SK-N-SH (cell line): ENCODE measurements around the gene UBE2I. TPM values are rescaled to one million over a fixed set of nuclear protein-coding genes. Genes with fewer than 3 reads are reported as not detected.

Source experiments
- CTCF ChIA-PET: fragments of 300-600, 350-600 bp; formaldehyde crosslinking; extraction: SDS; loops from one replicate; lab custom pipeline; 2021; lab: Yijun Ruan, JAX
- POLR2A ChIA-PET: fragments of 350-600 bp; sonication (Branson Sonifier 250); formaldehyde crosslinking; extraction: SDS; loops from one replicate; lab custom pipeline; 2020; ENCODE audit warnings: antibody characterized with exemption, inconsistent platforms; lab: Yijun Ruan, JAX
- DNase-seq: peaks from one replicate; pipeline ENCODE4 v3.0.0; 2012
- H2AFZ ChIP-seq: fragments of 200-600 bp; sonication (generic); 2 replicates; pipeline ENCODE4 v1.8.1; 2016; ENCODE audit warnings: antibody characterized with exemption, mild to moderate bottlenecking, low read depth
- H3F3A ChIP-seq: fragments of 200-600 bp; sonication (generic); replicated peaks from 2 replicates; pipeline ENCODE3; 2016; ENCODE audit warnings: antibody characterized with exemption, mild to moderate bottlenecking; ENCODE audit not compliant: insufficient read depth
- H3K27ac ChIP-seq, 2 experiments: fragments of 200-500 bp in 1 of 2; fragments of 200-600 bp in 1 of 2; sonication (Bioruptor generic) in 1 of 2; sonication (generic), shearing (Covaris generic) in 1 of 2; 2 replicates each; pipeline versions ENCODE4 v1.5.1 to v1.6.1; 2014 to 2016; ENCODE audit warnings: low read depth in 2 of 2, inconsistent platforms in 1 of 2, low read length in 1 of 2, mild to moderate bottlenecking in 1 of 2, mixed read lengths in 1 of 2
- H3K27me3 ChIP-seq: fragments of 200-600 bp; sonication (generic), shearing (Covaris generic); 2 replicates; pipeline ENCODE4 v1.6.1; 2016; ENCODE audit warnings: mixed run types; ENCODE audit not compliant: insufficient read depth
- H3K36me3 ChIP-seq, 2 experiments: fragments of 200-500 bp in 1 of 2; fragments of 200-600 bp in 1 of 2; sonication (Bioruptor generic) in 1 of 2; sonication (generic) in 1 of 2; replicated peaks in 1 of 2; 2 replicates each; pipeline versions ENCODE3 to v1.5.1; 2014 to 2016; ENCODE audit warnings: low read length in 1 of 2, mild to moderate bottlenecking in 1 of 2; ENCODE audit not compliant: insufficient read depth in 2 of 2, control insufficient read depth in 1 of 2
- H3K4me1 ChIP-seq, 2 experiments: fragments of 200-500 bp in 1 of 2; fragments of 200-600 bp in 1 of 2; sonication (Bioruptor generic) in 1 of 2; sonication (generic), shearing (Covaris generic) in 1 of 2; 2 replicates each; pipeline versions ENCODE4 v1.5.1 to v1.6.1; 2014 to 2016; ENCODE audit warnings: low read depth in 1 of 2, low read length in 1 of 2, mixed run types in 1 of 2; ENCODE audit not compliant: insufficient read depth in 2 of 2, control insufficient read depth in 1 of 2
- H3K4me2 ChIP-seq: fragments of 200-600 bp; sonication (generic), shearing (Covaris generic); 2 replicates; pipeline ENCODE4 v1.6.1; 2017; ENCODE audit warnings: mixed run types
- H3K4me3 ChIP-seq, 2 experiments: fragments of 200-500 bp in 1 of 2; fragments of 200-600 bp in 1 of 2; sonication (Bioruptor generic) in 1 of 2; sonication (generic), shearing (Covaris generic) in 1 of 2; 2 replicates each; pipeline versions ENCODE4 v1.5.1 to v1.8.1; 2014 to 2016; ENCODE audit warnings: low read depth in 2 of 2, inconsistent platforms in 1 of 2, low read length in 1 of 2, mild to moderate bottlenecking in 1 of 2, mixed read lengths in 1 of 2, moderate library complexity in 1 of 2
- H3K79me2 ChIP-seq: fragments of 200-600 bp; sonication (generic); 2 replicates; pipeline ENCODE4 v1.8.1; 2017; ENCODE audit warnings: mild to moderate bottlenecking; ENCODE audit not compliant: insufficient read depth
- H3K9ac ChIP-seq: fragments of 200-600 bp; sonication (generic); 2 replicates; pipeline ENCODE4 v1.6.1; 2017; ENCODE audit warnings: mixed run types
- H3K9me2 ChIP-seq: fragments of 200-600 bp; sonication (generic); 2 replicates; pipeline ENCODE4 v1.6.1; 2017; ENCODE audit warnings: mixed run types
- H3K9me3 ChIP-seq: fragments of 200-600 bp; sonication (generic); 2 replicates; pipeline ENCODE4 v1.6.1; 2017; ENCODE audit warnings: mixed run types, mild to moderate bottlenecking, moderate library complexity
- H4K20me1 ChIP-seq: fragments of 200-600 bp; sonication (generic); 2 replicates; pipeline ENCODE4 v1.6.1; 2017; ENCODE audit warnings: mild to moderate bottlenecking, mixed run types; ENCODE audit not compliant: insufficient read depth
- CHD2 ChIP-seq: fragments of 150-350 bp; IDR thresholded peaks from 2 replicates; pipeline ENCODE4 v1.6.1; 2018; ENCODE audit warnings: low read length; ENCODE audit not compliant: partially characterized antibody
- EP300 ChIP-seq, 2 experiments: IDR thresholded peaks; 2 replicates each; pipeline versions ENCODE4 v1.4.0 to v1.6.1; 2012; ENCODE audit warnings: borderline replicate concordance in 1 of 2, low read depth in 1 of 2, low read length in 1 of 2
- FOXJ3 ChIP-seq: sonication (generic); formaldehyde crosslinking; IDR thresholded peaks from 2 replicates; pipeline ENCODE4 v1.5.1; 2020; ENCODE audit warnings: mild to moderate bottlenecking, missing genetic modification reagents
- GABPA ChIP-seq: IDR thresholded peaks from 2 replicates; pipeline ENCODE4 v1.4.0; 2012; ENCODE audit warnings: low read depth, mild to moderate bottlenecking
- JUND ChIP-seq: IDR thresholded peaks from 2 replicates; pipeline ENCODE4 v1.4.0; 2012
- MAX ChIP-seq: IDR thresholded peaks from 2 replicates; pipeline ENCODE4 v1.4.0; 2012; ENCODE audit warnings: low read depth
- MXI1 ChIP-seq: IDR thresholded peaks from 2 replicates; pipeline ENCODE4 v1.6.1; 2012; ENCODE audit warnings: mild to moderate bottlenecking, low read depth, low read length, improper control_type of control experiment
- NFIC ChIP-seq: IDR thresholded peaks from 2 replicates; pipeline ENCODE4 v1.4.0; 2012; ENCODE audit warnings: borderline replicate concordance
- NRF1 ChIP-seq: IDR thresholded peaks from 2 replicates; pipeline ENCODE4 v1.6.1; 2012; ENCODE audit warnings: low read depth, mild to moderate bottlenecking, low read length
- PBX3 ChIP-seq: IDR thresholded peaks from 2 replicates; pipeline ENCODE4; 2012
- RAD21 ChIP-seq: IDR thresholded peaks from 2 replicates; pipeline ENCODE4 v1.6.1; 2012; ENCODE audit warnings: mild to moderate bottlenecking, low read length
- RCOR1 ChIP-seq: fragments of 150-350 bp; IDR thresholded peaks from 2 replicates; pipeline ENCODE4 v1.6.1; 2017; ENCODE audit warnings: antibody characterized with exemption, low read length
- SMC3 ChIP-seq: IDR thresholded peaks from 2 replicates; pipeline ENCODE4 v1.6.1; 2012; ENCODE audit warnings: low read depth, low read length, improper control_type of control experiment
- USF1 ChIP-seq: IDR thresholded peaks from 2 replicates; pipeline ENCODE4 v1.4.0; 2012; ENCODE audit warnings: low read depth, borderline replicate concordance
- YY1 ChIP-seq: IDR thresholded peaks from 2 replicates; pipeline ENCODE4 v1.4.0; 2012; ENCODE audit warnings: low read depth, mild to moderate bottlenecking
- WGBS: methylation state at CpG from one replicate; pipeline ENCODE4 v1.1.6; 2017; ENCODE audit warnings: low lambda C conversion rate; 5-methylcytosine and 5-hydroxymethylcytosine counted together
- polyA plus RNA-seq, 3 experiments: library from polyadenylated mRNA; depleted of rRNA; stranded (reverse); fragments of >200 nt; gene quantifications; 2 replicates each; pipeline ENCODE4 v1.2.3, GENCODE V29; 2012
- TF ChIP-seq, protein P1 (sequence below): fragments of 150-350 bp; IDR thresholded peaks from 2 replicates; pipeline ENCODE4 v1.6.1; 2017; ENCODE audit warnings: antibody characterized with exemption, low read length, low read depth, borderline replicate concordance
- TF ChIP-seq, protein P2 (sequence below): IDR thresholded peaks from 2 replicates; pipeline ENCODE4 v1.4.0; 2012; ENCODE audit warnings: low read depth, borderline replicate concordance

Gene UBE2I
- polyA plus RNA-seq, 1 of the 3 experiments (the other 2 are of a cell fraction), result 107 TPM

DNA sequence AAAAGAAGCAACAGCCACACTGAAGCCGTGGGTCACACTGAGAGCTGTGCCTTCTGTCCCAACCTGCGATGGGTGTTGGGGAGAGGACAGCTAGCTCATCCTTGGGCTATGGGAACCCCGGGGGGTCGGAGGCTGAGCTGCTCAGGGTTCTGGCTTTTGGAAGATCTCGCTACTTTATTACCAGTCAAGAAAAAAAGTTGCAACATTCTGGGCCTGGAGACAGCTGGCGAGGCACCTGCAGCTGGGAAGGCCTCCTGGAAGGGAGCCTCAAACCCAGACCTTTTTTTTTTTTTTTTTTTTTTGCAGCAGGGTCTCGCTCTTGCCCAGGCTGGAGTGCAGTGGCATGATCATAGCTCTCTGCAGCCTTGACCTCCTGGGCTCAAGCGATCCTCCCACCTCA, 28.7 kb upstream of the UBE2I start:
- Histone ChIP-seq H2AFZ (no peak overlapping the region), H4K20me1 (no peaks in the 10 kb centered on the region), H3K9ac (no peak overlapping the region), H3K4me2 (no peak overlapping the region), H3K4me1 (no peaks in the 10 kb centered on the region; a peak in 1 of 4 replicates), H3K79me2 (no peaks in the 10 kb centered on the region), H3F3A (no peaks in the 10 kb centered on the region), H3K36me3 (no peaks in the 10 kb centered on the region), H3K9me2 (no peaks in the 10 kb centered on the region), H3K27ac (no peak overlapping the region), H3K9me3 (no peaks in the 10 kb centered on the region), H3K4me3 (no peak overlapping the region), H3K27me3 (peaks cover 86% of the 10 kb centered on the region)
- 31% methylated on average over 8 of the region's 8 CpGs for WGBS
- no peak for DNase-seq
- ChIA-PET CTCF (interaction anchor here (2.3 kb wide), 1 partner anchor 20 kb away, joined by 15 read pairs; no protein-coding TSS in a partner anchor), POLR2A (no interaction called here)
- TF ChIP-seq MAX (no peak), SMC3 (no peak), NRF1 (no peak), GABPA (no peak), MXI1 (no peak), RAD21 (no peak), USF1 (no peak), PBX3 (no peak), RCOR1 (no peak), CHD2 (no peak), FOXJ3 (CRISPR knock-in tag) (no peak), NFIC (no peak), JUND (no peak), EP300 (IDR thresholded peaks at IDR 0.05; ENCODE audit: borderline replicate concordance in 1 of 2, low read depth in 1 of 2, low read length in 1 of 2) (no peak), YY1 (no peak)
- TF ChIP-seq, protein P1, sequence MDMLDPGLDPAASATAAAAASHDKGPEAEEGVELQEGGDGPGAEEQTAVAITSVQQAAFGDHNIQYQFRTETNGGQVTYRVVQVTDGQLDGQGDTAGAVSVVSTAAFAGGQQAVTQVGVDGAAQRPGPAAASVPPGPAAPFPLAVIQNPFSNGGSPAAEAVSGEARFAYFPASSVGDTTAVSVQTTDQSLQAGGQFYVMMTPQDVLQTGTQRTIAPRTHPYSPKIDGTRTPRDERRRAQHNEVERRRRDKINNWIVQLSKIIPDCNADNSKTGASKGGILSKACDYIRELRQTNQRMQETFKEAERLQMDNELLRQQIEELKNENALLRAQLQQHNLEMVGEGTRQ, result no peak
- TF ChIP-seq, protein P2, sequence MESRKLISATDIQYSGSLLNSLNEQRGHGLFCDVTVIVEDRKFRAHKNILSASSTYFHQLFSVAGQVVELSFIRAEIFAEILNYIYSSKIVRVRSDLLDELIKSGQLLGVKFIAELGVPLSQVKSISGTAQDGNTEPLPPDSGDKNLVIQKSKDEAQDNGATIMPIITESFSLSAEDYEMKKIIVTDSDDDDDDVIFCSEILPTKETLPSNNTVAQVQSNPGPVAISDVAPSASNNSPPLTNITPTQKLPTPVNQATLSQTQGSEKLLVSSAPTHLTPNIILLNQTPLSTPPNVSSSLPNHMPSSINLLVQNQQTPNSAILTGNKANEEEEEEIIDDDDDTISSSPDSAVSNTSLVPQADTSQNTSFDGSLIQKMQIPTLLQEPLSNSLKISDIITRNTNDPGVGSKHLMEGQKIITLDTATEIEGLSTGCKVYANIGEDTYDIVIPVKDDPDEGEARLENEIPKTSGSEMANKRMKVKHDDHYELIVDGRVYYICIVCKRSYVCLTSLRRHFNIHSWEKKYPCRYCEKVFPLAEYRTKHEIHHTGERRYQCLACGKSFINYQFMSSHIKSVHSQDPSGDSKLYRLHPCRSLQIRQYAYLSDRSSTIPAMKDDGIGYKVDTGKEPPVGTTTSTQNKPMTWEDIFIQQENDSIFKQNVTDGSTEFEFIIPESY, result no peak
- TF ChIP-seq, all 33 proteins: peak for 0
